AG09319 (cell line): ENCODE measurements around the gene FUNDC1.
"Not testable (repeated sequence)": the region's sequence is repeated elsewhere in the genome, so short reads cannot be mapped to it uniquely, and the experiment has no call there.

Source experiments
- DNase-seq: peaks from one replicate; pipeline ENCODE4 v3.0.0-alpha.2; 2010; ENCODE audit warnings: low read depth; ENCODE audit errors: extremely low read depth
- CTCF ChIP-seq: IDR thresholded peaks from 2 replicates; pipeline ENCODE4 v1.5.1; 2011; ENCODE audit warnings: low read depth, mild to moderate bottlenecking, inconsistent platforms, low read length, moderate library complexity

The FUNDC1 gene

GRCh38 chrX:44568196-44568595, 25.5 kb upstream of the FUNDC1 start:
- TF ChIP-seq CTCF = no peak
- peak; percentile 10 for DNase-seq

- DNase-seq = not testable (repeated sequence)
Measured at GRCh38 chrX:44561896-44562295, 19.2 kb upstream of the FUNDC1 start.

GRCh38 chrX:44550563-44550962, 7.9 kb upstream of the FUNDC1 start:
- no peak for TF ChIP-seq CTCF
- DNase-seq = no peak

GRCh38 chrX:44545454-44545853, 2.8 kb upstream of the FUNDC1 start:
- DNase-seq = not testable (repeated sequence)

- TF ChIP-seq CTCF = no peak
- no peak for DNase-seq
Measured at GRCh38 chrX:44544036-44544435, 1.4 kb upstream of the FUNDC1 start.

- no peak for DNase-seq
- TF ChIP-seq CTCF = no peak
Measured at GRCh38 chrX:44536198-44536597, 6.5 kb downstream of the FUNDC1 start.

- TF ChIP-seq CTCF = no peak
- DNase-seq = no peak
Measured at GRCh38 chrX:44529310-44529709, 13.3 kb downstream of the FUNDC1 start.

GRCh38 chrX:44514272-44514671, 28.4 kb downstream of the FUNDC1 start:
- no peak for DNase-seq
- TF ChIP-seq CTCF = no peak

- DNase-seq = no peak
- no peak for TF ChIP-seq CTCF
Measured at GRCh38 chrX:44507292-44507691, 35.4 kb downstream of the FUNDC1 start.
